Epithelial cell of proximal tubule (primary cell): ENCODE results near the gene APBB1IP. TPM values are rescaled to one million over a fixed set of nuclear protein-coding genes. Genes with fewer than 3 reads are reported as not detected.

Experiments
- DNase-seq: peaks from one replicate; pipeline ENCODE4 v3.0.0-alpha.2; 2011; ENCODE audit warnings: low read depth
- H3K4me3 ChIP-seq: 2 replicates; pipeline ENCODE4 v1.5.1; 2011; ENCODE audit warnings: low read depth, mild to moderate bottlenecking, low read length
- CTCF ChIP-seq: conservative IDR thresholded peaks from 2 replicates; pipeline ENCODE4 v1.5.1; 2012; ENCODE audit warnings: low read depth, mild to moderate bottlenecking, low read length
- total RNA-seq: library from RNA; depleted of rRNA; stranded (reverse); fragments of >200 nt; gene quantifications from 2 replicates; pipeline ENCODE4 v1.2.3, GENCODE V29; 2015

Gene APBB1IP
- total RNA-seq, 1 donor from 2014 or later: 1.6 TPM

GRCh38 chr10:26453850-26454249, 15.7 kb downstream of the APBB1IP start:
- H3K4me3 ChIP-seq: no peak overlapping the region
- DNase-seq: no peak
- no peak for TF ChIP-seq CTCF

GRCh38 chr10:26454891-26455290, 16.8 kb downstream of the APBB1IP start:
- no peak for DNase-seq
- H3K4me3 ChIP-seq: no peak overlapping the region
- TF ChIP-seq CTCF: no peak

- no peak for DNase-seq
- H3K4me3 ChIP-seq: no peak overlapping the region
- TF ChIP-seq CTCF: no peak
Measured at GRCh38 chr10:26455567-26456315, 17.6 kb downstream of the APBB1IP start.

- DNase-seq: no peak
- no peak overlapping the region for H3K4me3 ChIP-seq
- no peak for TF ChIP-seq CTCF
Measured at GRCh38 chr10:26457088-26457487, 18.9 kb downstream of the APBB1IP start.

- no peak overlapping the region for H3K4me3 ChIP-seq
- TF ChIP-seq CTCF: no peak
- DNase-seq: no peak
Measured at GRCh38 chr10:26460736-26461135, 22.6 kb downstream of the APBB1IP start.

- no peak overlapping the region for H3K4me3 ChIP-seq
- no peak for TF ChIP-seq CTCF
- DNase-seq: no peak
Measured at GRCh38 chr10:26463986-26464385, 25.8 kb downstream of the APBB1IP start.
